Natural killer cell (primary cell): ENCODE results near the gene LIN37. TPM values are rescaled to one million over a fixed set of nuclear protein-coding genes. Genes with fewer than 3 reads are reported as not detected.
A peak's percentile ranks its signal among the peaks of the same experiment; 100 is the strongest.

Source experiments
- ATAC-seq, 3 donors: fragments of 150-1000 bp in 2 of 3; fragments of 200-7000 bp in 1 of 3; cut with Tn5 transposase; 1 replicate in 1 of 3; 2 replicates in 2 of 3; pipeline ENCODE4 v1.10.0; 2021; ENCODE audit warnings: mild to moderate bottlenecking in 2 of 3, moderate library complexity in 2 of 3
- DNase-seq, 2 donors: peaks; one replicate each; pipeline versions ENCODE4 v3.0.0 to v3.0.0-alpha.2; 2013 to 2021; ENCODE audit warnings: mixed read lengths in 1 of 2
- H3K27ac ChIP-seq: one replicate; pipeline ENCODE4 v1.5.1; 2013; ENCODE audit warnings: mild to moderate bottlenecking, low read length
- H3K27me3 ChIP-seq: one replicate; pipeline ENCODE4 v1.6.1; 2013; ENCODE audit warnings: low read length; ENCODE audit not compliant: control insufficient read depth, insufficient read depth
- H3K36me3 ChIP-seq: one replicate; pipeline ENCODE4 v1.6.1; 2013; ENCODE audit warnings: low read length; ENCODE audit not compliant: control insufficient read depth, insufficient read depth
- H3K4me1 ChIP-seq: one replicate; pipeline ENCODE4 v1.6.1; 2013; ENCODE audit warnings: low read length; ENCODE audit not compliant: control insufficient read depth, insufficient read depth
- H3K4me3 ChIP-seq: one replicate; pipeline ENCODE4 v1.5.1; 2013; ENCODE audit warnings: low read length
- H3K9me3 ChIP-seq: one replicate; pipeline ENCODE4 v1.6.1; 2013; ENCODE audit warnings: low read length; ENCODE audit not compliant: control insufficient read depth, insufficient read depth
- H3K27ac Mint-ChIP-seq, 2 donors: one replicate each; pipeline ENCODE4 v1.8.0; 2022; ENCODE audit warnings: mild to moderate bottlenecking in 2 of 2, mixed read lengths in 2 of 2, moderate library complexity in 1 of 2
- H3K27me3 Mint-ChIP-seq, 2 donors: one replicate each; pipeline ENCODE4 v1.8.0; 2022; ENCODE audit warnings: low read depth in 2 of 2, mixed read lengths in 2 of 2
- H3K36me3 Mint-ChIP-seq: one replicate; pipeline ENCODE4 v1.8.0; 2022; ENCODE audit warnings: mixed read lengths
- H3K4me1 Mint-ChIP-seq, 2 donors: one replicate each; pipeline ENCODE4 v1.8.0; 2022; ENCODE audit warnings: mixed read lengths in 2 of 2
- H3K4me3 Mint-ChIP-seq: one replicate; pipeline ENCODE4 v1.8.0; 2022; ENCODE audit warnings: mild to moderate bottlenecking, moderate library complexity, mixed read lengths
- H3K9me3 Mint-ChIP-seq, 2 donors: one replicate each; pipeline ENCODE4 v1.8.0; 2022; ENCODE audit warnings: mixed read lengths in 2 of 2
- CTCF ChIP-seq: fragments of 200-600 bp; IDR thresholded peaks from one replicate; pipeline ENCODE4 v1.8.0; 2022; ENCODE audit warnings: antibody characterized with exemption
- WGBS: methylation state at CpG from one replicate; pipeline ENCODE4 v1.1.7; 2013; ENCODE audit warnings: missing lambda C conversion rate; ENCODE audit not compliant: insufficient coverage; 5-methylcytosine and 5-hydroxymethylcytosine counted together
- intact Hi-C: fragments of 100-400 bp; cut with micrococcal nuclease; formaldehyde crosslinking; loops from one replicate; pipeline ENCODE4 v1.14.2; 2022
- total RNA-seq, 4 donors: library from RNA; stranded (reverse); fragments of 120-200 nt in 1 of 4; gene quantifications; one replicate each; pipeline versions ENCODE4 v1.2.3 to v1.2.4, GENCODE V29; 2013 to 2022

The LIN37 gene
- total RNA-seq, 3 donors from 2014 or later (not counting 1 experiment from before 2014, with no cell fraction given), result 16.7 to 22.1 (median 18.2) TPM

GRCh38 chr19:35782589-35782988 lies 34.2 kb downstream of the LIN37 start:
- no peak overlapping the region for H3K4me3 ChIP-seq
- DNase-seq (no peak), ATAC-seq (no peak)
- H3K36me3 ChIP-seq, result peaks cover 5% of the 10 kb centered on the region
- 97% methylated on average over 12 of the region's 12 CpGs for WGBS
- no peak overlapping the region for H3K4me3 Mint-ChIP-seq
- no peaks in the 10 kb centered on the region for H3K27me3 ChIP-seq
- intact Hi-C loops, result no loop called here
- H3K27ac ChIP-seq, result no peak overlapping the region
- peaks cover 7 to 10% of the 10 kb centered on the region in 2 donors for H3K4me1 Mint-ChIP-seq
- no peak overlapping the region for H3K27ac Mint-ChIP-seq
- H3K27me3 Mint-ChIP-seq, result no peaks in the 10 kb centered on the region
- H3K9me3 Mint-ChIP-seq, result no peaks in the 10 kb centered on the region
- TF ChIP-seq CTCF, result no peak
- no peaks in the 10 kb centered on the region for H3K9me3 ChIP-seq
- H3K4me1 ChIP-seq, result no peaks in the 10 kb centered on the region
- no peaks in the 10 kb centered on the region for H3K36me3 Mint-ChIP-seq

GRCh38 chr19:35783469-35784434 lies 35.4 kb downstream of the LIN37 start:
- 88% methylated on average over 28 of the region's 28 CpGs for WGBS
- H3K9me3 ChIP-seq, result no peaks in the 10 kb centered on the region
- Mint-ChIP-seq H3K4me3 (no peak overlapping the region), H3K27me3 (no peaks in the 10 kb centered on the region), H3K9me3 (no peaks in the 10 kb centered on the region), H3K27ac (peak overlapping the region in 1 of 2 donors; percentile 14), H3K4me1 (peaks cover 7 to 10% of the 10 kb centered on the region in 2 donors), H3K36me3 (no peaks in the 10 kb centered on the region)
- intact Hi-C loops, result no loop called here
- peaks cover 5% of the 10 kb centered on the region for H3K36me3 ChIP-seq
- no peaks in the 10 kb centered on the region for H3K27me3 ChIP-seq
- TF ChIP-seq CTCF, result no peak
- no peak overlapping the region for H3K27ac ChIP-seq
- no peak overlapping the region for H3K4me3 ChIP-seq
- ATAC-seq, result peak in 2 of 3 donors; percentile 29 to 61
- DNase-seq, result no peak
- no peaks in the 10 kb centered on the region for H3K4me1 ChIP-seq

- Histone ChIP-seq H3K27ac (no peak overlapping the region), H3K27me3 (no peaks in the 10 kb centered on the region), H3K4me3 (no peak overlapping the region), H3K9me3 (no peaks in the 10 kb centered on the region), H3K4me1 (no peaks in the 10 kb centered on the region), H3K36me3 (peaks cover 5% of the 10 kb centered on the region)
- Mint-ChIP-seq H3K27me3 (no peaks in the 10 kb centered on the region), H3K9me3 (no peaks in the 10 kb centered on the region), H3K36me3 (no peaks in the 10 kb centered on the region), H3K4me1 (peaks cover 7 to 10% of the 10 kb centered on the region in 2 donors), H3K27ac (no peak overlapping the region), H3K4me3 (no peak overlapping the region)
- ATAC-seq (no peak), DNase-seq (no peak)
- no peak for TF ChIP-seq CTCF
- intact Hi-C loops, result no loop called here
- WGBS, result 92% methylated on average over 45 of the region's 45 CpGs
Observed at GRCh38 chr19:35784503-35785338, 36.3 kb downstream of the LIN37 start.
